Esophagus muscularis mucosa (tissue), 4 donors: ENCODE measurements around the gene PXN. TPM values are rescaled to one million over a fixed set of nuclear protein-coding genes. Genes with fewer than 3 reads are reported as not detected.

ENCODE experiments used
- DNase-seq: peaks from one replicate; pipeline ENCODE4 v3.0.0-alpha.2; 2017; ENCODE audit errors: extremely low spot score
- H3K27ac ChIP-seq, 4 donors: fragments of 200-600 bp; sonication (generic); replicated peaks in 1 of 4; 1 replicate in 3 of 4; 2 replicates in 1 of 4; pipeline ENCODE4 v1.5.1; 2016 to 2019; ENCODE audit warnings: mild to moderate bottlenecking in 1 of 4
- H3K27me3 ChIP-seq, 4 donors: fragments of 200-600 bp; sonication (generic); one replicate each; pipeline versions ENCODE4 v1.5.1 to v1.6.0; 2016 to 2019
- H3K36me3 ChIP-seq, 4 donors: fragments of 200-600 bp; sonication (generic); one replicate each; pipeline ENCODE4 v1.5.1; 2016 to 2019
- H3K4me1 ChIP-seq, 4 donors: fragments of 200-600 bp; sonication (generic); one replicate each; pipeline ENCODE4 v1.5.1; 2016 to 2019
- H3K4me3 ChIP-seq, 4 donors: fragments of 200-600 bp; sonication (generic); 1 replicate in 2 of 4; 2 replicates in 2 of 4; pipeline ENCODE4 v1.5.1; 2016 to 2019; ENCODE audit warnings: mild to moderate bottlenecking in 4 of 4, moderate library complexity in 1 of 4
- H3K9me3 ChIP-seq, 4 donors: fragments of 200-600 bp; sonication (generic); 1 replicate in 3 of 4; 2 replicates in 1 of 4; pipeline ENCODE4 v1.5.1; 2016 to 2019
- EP300 ChIP-seq: sonication (generic); formaldehyde crosslinking; IDR thresholded peaks from one replicate; pipeline ENCODE4 v1.6.1; 2017; ENCODE audit warnings: antibody characterized with exemption
- POLR2A ChIP-seq: fragments of 450-650 bp; IDR thresholded peaks from one replicate; pipeline ENCODE4 v1.6.1; 2017; ENCODE audit warnings: antibody characterized with exemption, moderate library complexity, mild to moderate bottlenecking, low read depth
- POLR2AphosphoS5 ChIP-seq, 2 donors: sonication (generic); formaldehyde crosslinking; IDR thresholded peaks; one replicate each; pipeline ENCODE4 v1.6.1; 2017; ENCODE audit warnings: antibody characterized with exemption in 2 of 2
- WGBS: methylation state at CpG from one replicate; pipeline ENCODE4 v1.1.5; 2018; 5-methylcytosine and 5-hydroxymethylcytosine counted together
- intact Hi-C: fragments of 100-400 bp; cut with DNase I; formaldehyde crosslinking; loops from one replicate; pipeline ENCODE4 v1.15.1; 2023
- total RNA-seq, 4 donors: library from RNA; depleted of rRNA; stranded (reverse); fragments of >200 nt; gene quantifications; one replicate each; pipeline versions ENCODE4 v1.1.0 to v1.2.1, GENCODE V29; 2016
- TF ChIP-seq, protein P1 (sequence below), 3 experiments: fragments of 200-600 bp in 2 of 3; fragments of 450-650 bp in 1 of 3; sonication (generic) in 2 of 3; IDR thresholded peaks; one replicate each; pipeline ENCODE4 v1.5.1; 2017 to 2019; ENCODE audit warnings: antibody characterized with exemption in 3 of 3, mild to moderate bottlenecking in 2 of 3, moderate library complexity in 1 of 3

Gene PXN
- total RNA-seq, 4 donors from 2014 or later: 51.9 to 89.4 (median 71.9) TPM

DNA sequence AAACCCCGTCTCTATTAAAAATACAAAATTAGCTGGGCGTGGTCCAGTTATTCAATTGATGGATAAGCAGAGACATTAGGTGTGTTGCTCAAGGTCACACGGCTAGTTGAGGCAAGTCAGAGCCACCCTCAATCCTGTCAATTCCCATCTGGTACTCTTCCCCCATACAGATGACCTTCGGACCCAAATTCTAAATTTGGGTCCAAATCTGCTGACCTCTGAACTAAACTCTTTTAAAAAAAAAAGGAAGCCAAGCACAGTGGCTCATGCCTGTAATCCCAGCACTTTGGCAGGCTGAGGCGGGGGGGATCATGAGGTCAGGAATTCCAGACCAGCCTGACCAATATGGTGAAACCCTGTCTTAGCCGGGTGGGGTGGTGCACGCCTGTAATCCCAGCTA, 94.9 kb downstream of the PXN start:
- Histone ChIP-seq H3K36me3 (peaks cover 89 to 100% (median 99%) of the 10 kb centered on the region in 4 donors), H3K27ac (no peak overlapping the region), H3K9me3 (no peaks in the 10 kb centered on the region), H3K4me1 (no peaks in the 10 kb centered on the region), H3K4me3 (no peak overlapping the region), H3K27me3 (no peaks in the 10 kb centered on the region)
- WGBS: 92% methylated on average over 7 of the region's 7 CpGs
- no peak for DNase-seq
- intact Hi-C loops: no loop called here
- TF ChIP-seq, protein P1, sequence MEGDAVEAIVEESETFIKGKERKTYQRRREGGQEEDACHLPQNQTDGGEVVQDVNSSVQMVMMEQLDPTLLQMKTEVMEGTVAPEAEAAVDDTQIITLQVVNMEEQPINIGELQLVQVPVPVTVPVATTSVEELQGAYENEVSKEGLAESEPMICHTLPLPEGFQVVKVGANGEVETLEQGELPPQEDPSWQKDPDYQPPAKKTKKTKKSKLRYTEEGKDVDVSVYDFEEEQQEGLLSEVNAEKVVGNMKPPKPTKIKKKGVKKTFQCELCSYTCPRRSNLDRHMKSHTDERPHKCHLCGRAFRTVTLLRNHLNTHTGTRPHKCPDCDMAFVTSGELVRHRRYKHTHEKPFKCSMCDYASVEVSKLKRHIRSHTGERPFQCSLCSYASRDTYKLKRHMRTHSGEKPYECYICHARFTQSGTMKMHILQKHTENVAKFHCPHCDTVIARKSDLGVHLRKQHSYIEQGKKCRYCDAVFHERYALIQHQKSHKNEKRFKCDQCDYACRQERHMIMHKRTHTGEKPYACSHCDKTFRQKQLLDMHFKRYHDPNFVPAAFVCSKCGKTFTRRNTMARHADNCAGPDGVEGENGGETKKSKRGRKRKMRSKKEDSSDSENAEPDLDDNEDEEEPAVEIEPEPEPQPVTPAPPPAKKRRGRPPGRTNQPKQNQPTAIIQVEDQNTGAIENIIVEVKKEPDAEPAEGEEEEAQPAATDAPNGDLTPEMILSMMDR (IDR thresholded peaks at IDR 0.05): no peak
- no peak for TF ChIP-seq POLR2A
- no peak for TF ChIP-seq POLR2AphosphoS5 (IDR thresholded peaks at IDR 0.05)
- no peak for TF ChIP-seq EP300

DNA sequence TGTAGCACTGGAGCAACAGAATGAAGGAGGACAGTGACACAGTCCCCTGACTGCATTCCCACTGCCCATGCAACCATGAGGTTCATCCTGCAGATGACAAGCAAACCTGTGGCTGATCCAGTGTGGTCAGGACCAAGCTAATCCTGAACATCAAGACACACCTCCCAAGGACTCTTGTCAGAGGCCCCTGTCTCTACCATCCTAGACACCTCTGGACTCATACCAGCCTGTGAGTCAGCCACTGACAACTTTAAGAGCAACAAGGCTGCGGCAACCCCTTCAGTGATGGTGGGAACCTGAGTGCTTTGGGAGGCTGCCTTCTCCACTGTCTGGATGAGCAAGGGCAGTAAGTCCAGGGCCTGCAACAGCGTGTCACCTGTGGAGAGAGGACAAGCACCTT, 95.6 kb downstream of the PXN start:
- H3K36me3 ChIP-seq: peaks cover 86 to 100% (median 98%) of the 10 kb centered on the region in 4 donors
- no peaks in the 10 kb centered on the region for H3K4me1 ChIP-seq
- intact Hi-C loops: no loop called here
- WGBS: 100% methylated on average over 1 of the region's 2 CpGs
- DNase-seq: no peak
- no peak overlapping the region for H3K4me3 ChIP-seq
- no peaks in the 10 kb centered on the region for H3K9me3 ChIP-seq
- H3K27me3 ChIP-seq: no peaks in the 10 kb centered on the region
- no peak for TF ChIP-seq POLR2AphosphoS5 (IDR thresholded peaks at IDR 0.05)
- TF ChIP-seq EP300: no peak
- H3K27ac ChIP-seq: no peak overlapping the region

DNA sequence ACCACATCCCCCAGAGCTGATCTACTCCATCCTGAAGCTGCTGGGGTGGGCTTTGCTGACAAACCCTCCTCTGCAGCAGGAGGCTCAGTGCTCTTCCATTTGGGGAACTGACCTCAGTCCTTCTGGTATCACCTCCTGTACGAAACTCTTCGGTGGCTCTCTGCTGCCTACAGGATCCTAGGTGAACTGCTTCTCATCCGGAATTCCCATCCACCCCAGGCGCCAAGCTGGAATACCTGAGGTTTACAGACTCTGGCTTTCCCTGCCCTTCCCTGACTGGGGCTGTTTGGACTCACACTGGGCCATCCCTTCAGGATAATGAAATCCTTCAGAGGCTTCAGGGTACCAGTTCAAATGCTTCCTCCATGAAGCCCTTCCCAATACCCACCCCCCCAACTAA, 97.2 kb downstream of the PXN start:
- H3K27me3 ChIP-seq: no peaks in the 10 kb centered on the region
- H3K36me3 ChIP-seq: peaks cover 82 to 99% (median 95%) of the 10 kb centered on the region in 4 donors
- 92% methylated on average over 4 of the region's 4 CpGs for WGBS
- no peaks in the 10 kb centered on the region for H3K4me1 ChIP-seq
- H3K9me3 ChIP-seq: no peaks in the 10 kb centered on the region
- DNase-seq: no peak
- no peak for TF ChIP-seq POLR2A
- no peak for TF ChIP-seq POLR2AphosphoS5 (IDR thresholded peaks at IDR 0.05)
- TF ChIP-seq EP300: no peak
- TF ChIP-seq, protein P1 (IDR thresholded peaks at IDR 0.05): no peak
- no peak overlapping the region for H3K27ac ChIP-seq
- intact Hi-C loops: no loop called here
- no peak overlapping the region for H3K4me3 ChIP-seq

DNA sequence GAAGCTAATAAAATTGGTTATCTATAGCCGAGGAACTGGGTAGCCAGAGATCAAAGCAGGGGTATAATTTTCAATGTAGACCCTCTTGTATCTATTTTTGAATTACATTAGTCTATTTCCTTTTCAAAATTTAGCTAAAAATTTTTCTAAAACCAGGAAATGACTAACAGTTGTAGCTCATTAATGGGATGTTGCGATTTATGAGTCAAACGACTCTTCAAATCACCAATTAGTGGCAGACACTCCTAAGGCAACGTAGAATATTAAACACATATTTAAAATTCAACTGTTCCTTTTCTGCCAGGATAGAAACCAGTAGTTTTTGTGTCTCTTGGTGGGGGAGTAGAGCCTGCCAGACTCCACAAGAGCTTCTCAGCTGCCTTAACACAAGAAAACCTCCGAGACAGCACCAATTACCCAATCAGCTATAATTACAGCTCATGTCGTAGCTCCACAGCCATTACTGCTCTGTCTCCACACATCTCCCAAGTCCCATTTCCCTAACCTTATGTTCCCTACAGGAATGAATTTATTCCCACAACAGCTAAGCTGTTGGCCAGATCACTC, 97.9 kb downstream of the PXN start:
- H3K36me3 ChIP-seq: peaks cover 82 to 99% (median 95%) of the 10 kb centered on the region in 4 donors
- no peak overlapping the region for H3K27ac ChIP-seq
- intact Hi-C loops: no loop called here
- DNase-seq: no peak
- H3K27me3 ChIP-seq: no peaks in the 10 kb centered on the region
- H3K4me3 ChIP-seq: no peak overlapping the region
- H3K4me1 ChIP-seq: no peaks in the 10 kb centered on the region
- H3K9me3 ChIP-seq: no peaks in the 10 kb centered on the region
- 87% methylated on average over 6 of the region's 6 CpGs for WGBS
- TF ChIP-seq, protein P1 (IDR thresholded peaks at IDR 0.05): no peak
- no peak for TF ChIP-seq POLR2AphosphoS5 (IDR thresholded peaks at IDR 0.05)
- no peak for TF ChIP-seq POLR2A
- TF ChIP-seq EP300: no peak

DNA sequence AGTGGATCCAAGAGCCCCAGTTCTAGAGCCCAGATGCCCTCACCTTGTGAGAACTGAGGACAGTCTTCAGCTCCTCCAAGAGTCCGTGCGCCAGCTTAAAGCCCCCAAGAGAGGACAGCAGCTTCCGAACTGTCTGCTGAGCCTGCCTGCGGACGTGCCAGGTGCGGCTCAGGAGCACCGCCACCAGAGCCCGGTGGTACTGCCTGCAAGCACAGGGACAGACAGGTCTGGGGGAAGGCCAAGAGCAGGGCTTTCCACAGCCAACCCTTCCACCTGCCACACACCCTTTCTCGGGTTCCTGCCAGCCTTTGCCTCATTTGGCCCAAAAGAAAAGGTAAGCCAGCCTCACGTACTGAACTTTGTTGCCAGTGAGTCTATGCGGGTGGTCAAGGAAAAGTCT, 101.2 kb downstream of the PXN start:
- no peak for DNase-seq
- WGBS: 84% methylated on average over 9 of the region's 11 CpGs
- Histone ChIP-seq H3K4me3 (no peak overlapping the region), H3K27ac (no peak overlapping the region), H3K36me3 (peaks cover 81 to 99% (median 95%) of the 10 kb centered on the region in 4 donors), H3K4me1 (peaks cover 0 to 7% (median 0%) of the 10 kb centered on the region in 4 donors), H3K9me3 (no peaks in the 10 kb centered on the region), H3K27me3 (no peaks in the 10 kb centered on the region)
- intact Hi-C loops: no loop called here
- TF ChIP-seq, protein P1 (IDR thresholded peaks at IDR 0.05): no peak
- TF ChIP-seq EP300 (no peak), POLR2A (no peak), POLR2AphosphoS5 (IDR thresholded peaks at IDR 0.05) (no peak)
